AG09309 (cell line): ENCODE results near the gene FNIP2.
"Not testable (repeated sequence)": the region's sequence is repeated elsewhere in the genome, so short reads cannot be mapped to it uniquely, and the experiment has no call there.

Experiments
- DNase-seq: peaks from one replicate; pipeline ENCODE4 v3.0.0-alpha.2; 2010; ENCODE audit warnings: low read depth
- H3K4me3 ChIP-seq: 2 replicates; pipeline ENCODE4 v1.5.1; 2011; ENCODE audit warnings: mild to moderate bottlenecking, low read depth, low read length, moderate library complexity; ENCODE audit not compliant: control insufficient read depth
- CTCF ChIP-seq: IDR thresholded peaks from 2 replicates; pipeline ENCODE4 v1.5.1; 2011; ENCODE audit warnings: mild to moderate bottlenecking, low read depth, low read length, inconsistent platforms; ENCODE audit not compliant: insufficient read depth, control insufficient read depth; ENCODE audit errors: missing control alignments

FNIP2 gene

GRCh38 chr4:158825433-158826036 is 56.7 kb downstream of the FNIP2 start:
- DNase-seq = no peak

GRCh38 chr4:158826057-158826456 is 57.2 kb downstream of the FNIP2 start:
- no peak overlapping the region for H3K4me3 ChIP-seq
- TF ChIP-seq CTCF = no peak
- no peak for DNase-seq

More at GRCh38 chr4:158825433-158826036, 56.7 kb downstream of the FNIP2 start:
- H3K4me3 ChIP-seq = no peak overlapping the region
- TF ChIP-seq CTCF = no peak

- no peak for TF ChIP-seq CTCF
- H3K4me3 ChIP-seq = no peak overlapping the region
- DNase-seq = no peak
Observed at GRCh38 chr4:158826882-158827281, 58.1 kb downstream of the FNIP2 start.

- no peak overlapping the region for H3K4me3 ChIP-seq
- TF ChIP-seq CTCF = no peak
- no peak for DNase-seq
Observed at GRCh38 chr4:158827543-158827981, 58.7 kb downstream of the FNIP2 start.

- DNase-seq, H3K4me3 ChIP-seq: not testable (repeated sequence)
Observed at GRCh38 chr4:158828151-158828550, 59.3 kb downstream of the FNIP2 start.

GRCh38 chr4:158829254-158829653 is 60.4 kb downstream of the FNIP2 start:
- no peak for TF ChIP-seq CTCF
- DNase-seq = no peak

GRCh38 chr4:158833602-158834001 is 64.8 kb downstream of the FNIP2 start:
- H3K4me3 ChIP-seq = no peak overlapping the region
- no peak for TF ChIP-seq CTCF
- DNase-seq = no peak

More at GRCh38 chr4:158829254-158829653, 60.4 kb downstream of the FNIP2 start:
- no peak overlapping the region for H3K4me3 ChIP-seq
